ENCODE results near the gene SLC17A9.
A peak's percentile ranks its signal among the peaks of the same experiment; 100 is the strongest.

Gene SLC17A9

DNA sequence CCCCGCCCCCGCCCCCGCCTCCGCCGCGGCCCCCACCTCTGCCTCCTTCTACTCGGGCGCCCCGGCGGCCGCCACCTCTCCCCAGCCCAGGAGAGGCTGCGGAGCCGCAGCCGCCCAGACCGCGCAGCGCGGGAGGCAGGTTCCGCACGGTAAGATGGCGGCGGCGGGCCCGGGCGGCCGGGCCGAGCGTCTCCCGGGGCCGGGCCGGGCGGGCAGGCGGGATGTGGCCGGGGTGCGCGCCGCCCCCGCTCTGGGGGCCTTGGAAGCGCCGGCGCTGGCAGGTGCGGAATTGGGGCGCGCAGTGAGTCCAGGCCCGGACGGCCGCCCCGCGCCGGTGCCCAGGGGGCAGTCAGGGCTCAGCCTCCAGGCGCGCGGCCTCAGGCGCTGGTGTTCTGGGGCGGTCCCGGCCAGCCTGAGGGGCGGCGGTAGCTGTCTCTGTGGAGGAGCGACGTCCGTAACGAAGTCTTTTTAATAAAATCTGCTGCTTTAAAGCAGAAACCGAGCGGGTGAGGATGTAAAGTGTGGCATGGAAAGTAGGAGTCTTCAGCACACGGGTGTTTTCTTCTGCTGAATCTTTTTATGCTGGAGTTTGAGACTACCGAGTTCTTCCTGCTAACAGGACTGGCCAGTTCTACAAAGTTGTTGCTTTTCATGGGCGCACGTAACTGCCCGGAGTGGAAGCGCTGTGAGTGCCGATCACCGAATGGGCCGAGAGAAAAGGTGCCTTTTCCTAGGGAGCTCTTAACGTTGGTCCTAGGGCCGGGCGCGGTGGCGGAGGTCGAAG, 14.2 kb upstream of the SLC17A9 start, which contains the start of gene GID8:
TSS of gene GID8 (plus strand) at position 43 of the 784 bp plus-strand sequence. CDS start 3,356 bp downstream, outside the sequence.
- peak in 1 of 2 donors; percentile 15 for DNase-seq (ENCODE audit: low read depth in 2 of 2)

DNA sequence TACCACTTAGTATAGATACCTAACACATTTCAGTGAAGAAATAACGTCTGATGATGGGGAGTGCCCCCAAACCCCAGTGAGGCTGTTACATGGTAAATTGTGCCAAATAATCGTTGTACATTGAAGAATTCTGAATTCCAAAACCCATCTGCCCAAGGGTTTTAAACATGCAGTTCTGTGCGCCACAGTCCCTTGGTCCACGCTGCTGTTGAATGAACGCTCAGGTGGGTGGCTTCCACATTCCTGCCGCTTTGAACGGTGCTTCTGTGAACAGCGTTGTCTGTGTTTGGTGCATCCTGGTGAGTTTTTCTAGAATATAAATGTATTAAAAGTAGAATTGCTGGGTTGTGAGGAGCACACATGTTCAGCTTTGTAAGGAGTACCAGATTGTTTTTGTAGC, 11.6 kb upstream of the SLC17A9 start:
- no peak for DNase-seq (ENCODE audit: low read depth in 2 of 2)

DNA sequence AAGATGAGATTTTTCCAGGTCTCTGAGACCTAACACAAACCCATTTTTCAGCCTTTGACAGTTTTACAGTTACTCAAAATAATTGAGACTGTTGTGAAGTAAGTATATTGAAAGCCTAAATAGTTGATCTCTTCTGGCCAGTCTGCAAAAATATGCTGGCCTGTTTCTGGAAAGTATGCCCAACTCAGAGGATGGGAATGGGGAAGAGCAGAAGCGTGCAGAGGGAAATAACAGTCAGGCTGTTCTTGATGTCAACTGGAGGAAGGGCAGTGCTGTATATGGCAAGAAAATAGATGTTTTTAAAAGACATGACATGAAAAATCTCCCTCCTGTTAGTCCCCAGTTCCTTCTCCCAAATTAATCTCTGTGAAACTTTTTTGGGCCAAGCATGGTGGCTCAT, 10.7 kb upstream of the SLC17A9 start:
- DNase-seq (ENCODE audit: low read depth in 2 of 2), result no peak

DNA sequence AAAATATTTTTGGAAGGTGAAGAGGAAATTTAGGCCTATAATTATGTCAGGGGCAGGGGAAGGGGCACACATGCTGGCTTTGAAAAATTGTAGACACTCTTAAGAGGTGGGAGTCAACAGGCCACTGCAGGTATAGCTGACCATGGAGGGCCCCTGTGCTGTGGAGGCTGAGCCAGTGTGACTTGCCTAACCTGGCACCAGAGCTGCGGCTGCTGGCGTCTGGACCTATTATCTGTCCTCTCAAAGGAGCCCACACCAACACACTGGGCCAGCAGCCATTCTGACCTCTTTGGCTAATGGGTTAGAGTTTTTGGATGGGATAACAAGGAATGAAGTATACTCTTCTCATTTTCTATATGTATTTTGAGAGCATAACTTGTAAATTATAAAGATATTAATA, 10.1 kb upstream of the SLC17A9 start:
- no peak for DNase-seq (ENCODE audit: low read depth in 2 of 2)

DNA sequence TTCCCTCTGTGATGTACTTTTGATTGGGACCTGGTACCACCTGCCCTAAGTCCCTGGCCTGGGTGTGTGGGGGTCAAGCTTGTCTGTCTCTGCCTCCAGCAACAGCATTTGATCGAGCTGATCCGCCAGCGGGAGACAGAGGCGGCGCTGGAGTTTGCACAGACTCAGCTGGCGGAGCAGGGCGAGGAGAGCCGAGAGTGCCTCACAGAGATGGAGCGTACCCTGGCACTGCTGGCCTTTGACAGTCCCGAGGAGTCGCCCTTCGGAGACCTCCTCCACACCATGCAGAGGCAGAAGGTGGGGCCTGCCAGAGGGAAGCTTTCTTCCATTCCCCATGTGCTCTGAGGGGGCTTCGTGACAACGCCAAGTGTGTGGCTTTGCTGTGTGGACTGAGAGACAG, 9.1 kb upstream of the SLC17A9 start:
- DNase-seq (ENCODE audit: low read depth in 2 of 2), result no peak

DNA sequence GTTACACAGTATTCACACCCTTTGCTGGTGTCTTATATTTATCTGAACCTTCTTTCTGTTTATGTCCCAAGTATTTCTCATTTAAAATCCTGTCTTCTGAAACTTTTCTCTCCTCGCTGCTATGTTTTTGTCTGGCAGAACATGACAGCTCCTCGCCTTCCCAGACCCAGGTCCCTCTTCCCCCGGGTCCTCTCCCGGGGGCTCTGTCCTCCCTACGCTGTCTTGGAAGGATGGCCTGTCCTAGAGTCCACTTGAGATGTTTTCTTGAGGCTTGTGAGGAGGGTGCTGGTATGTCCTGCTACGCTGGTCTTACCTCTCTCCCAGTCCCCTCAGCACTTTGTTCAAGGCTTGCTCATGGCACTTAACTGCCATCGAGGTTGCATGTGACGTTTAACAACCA, 8.3 kb upstream of the SLC17A9 start:
- DNase-seq (ENCODE audit: low read depth in 2 of 2), result no peak

DNA sequence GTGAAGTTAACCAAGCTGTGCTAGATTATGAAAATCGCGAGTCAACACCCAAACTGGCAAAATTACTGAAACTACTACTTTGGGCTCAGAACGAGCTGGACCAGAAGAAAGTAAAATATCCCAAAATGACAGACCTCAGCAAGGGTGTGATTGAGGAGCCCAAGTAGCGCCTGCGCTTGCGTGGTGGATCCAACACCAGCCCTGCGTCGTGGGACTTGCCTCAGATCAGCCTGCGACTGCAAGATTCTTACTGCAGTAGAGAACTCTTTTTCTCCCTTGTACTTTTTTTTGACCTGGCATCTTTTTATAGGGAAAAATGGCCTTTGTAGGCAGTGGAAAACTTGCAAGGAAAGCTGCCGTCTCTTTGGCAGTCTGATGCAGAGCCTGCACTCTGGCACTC, 7.8 kb upstream of the SLC17A9 start:
- no peak for DNase-seq (ENCODE audit: low read depth in 2 of 2)

DNA sequence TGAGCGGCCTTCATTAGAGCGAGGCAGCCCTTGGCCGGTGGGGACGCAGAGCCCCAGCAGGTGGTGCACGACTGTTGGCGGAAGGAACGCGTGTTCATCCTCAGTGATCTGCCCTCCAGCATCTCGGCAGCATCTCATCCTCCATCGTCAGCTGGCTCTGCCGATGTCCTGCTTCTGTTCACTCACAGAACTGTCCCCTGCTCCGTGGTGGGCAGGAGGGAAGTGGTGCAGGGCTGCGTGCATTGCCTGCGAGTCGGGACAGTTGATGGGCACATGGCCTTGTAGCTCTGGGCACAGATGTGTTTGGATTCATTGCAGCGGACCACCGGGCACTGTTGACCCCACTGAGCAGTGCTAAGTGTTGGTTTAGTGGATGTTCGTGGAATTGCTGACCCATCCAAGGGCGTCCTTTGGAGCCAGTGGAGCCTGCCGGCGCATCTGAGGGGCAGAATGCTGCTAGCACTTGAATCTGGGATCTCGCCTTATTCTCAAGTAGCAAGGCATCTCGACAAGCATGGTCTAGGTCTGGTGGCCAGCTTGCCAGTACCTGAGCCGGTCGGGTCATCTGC, 6.7 kb upstream of the SLC17A9 start:
- no peak for DNase-seq (ENCODE audit: low read depth in 2 of 2)

DNA sequence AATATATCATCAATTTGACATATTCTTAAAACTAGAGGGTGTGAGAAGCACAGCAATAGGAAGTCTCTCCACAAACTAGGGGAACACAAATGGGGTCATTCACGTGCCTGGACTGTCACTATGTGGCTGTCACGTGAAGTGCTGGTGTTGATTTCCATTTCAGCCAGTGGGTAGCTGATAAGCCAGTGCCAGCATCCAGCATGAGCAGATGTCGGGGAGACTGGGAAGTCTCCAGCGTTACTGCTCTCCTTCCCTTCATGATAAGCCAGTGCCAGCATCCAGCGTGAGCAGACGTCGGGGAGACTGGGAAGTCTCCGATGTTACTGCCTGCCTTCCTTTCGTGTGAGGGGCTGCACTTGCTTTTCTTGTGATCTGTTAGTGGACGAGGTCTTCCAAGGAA, 5.6 kb upstream of the SLC17A9 start:
- no peak for DNase-seq (ENCODE audit: low read depth in 2 of 2)

DNA sequence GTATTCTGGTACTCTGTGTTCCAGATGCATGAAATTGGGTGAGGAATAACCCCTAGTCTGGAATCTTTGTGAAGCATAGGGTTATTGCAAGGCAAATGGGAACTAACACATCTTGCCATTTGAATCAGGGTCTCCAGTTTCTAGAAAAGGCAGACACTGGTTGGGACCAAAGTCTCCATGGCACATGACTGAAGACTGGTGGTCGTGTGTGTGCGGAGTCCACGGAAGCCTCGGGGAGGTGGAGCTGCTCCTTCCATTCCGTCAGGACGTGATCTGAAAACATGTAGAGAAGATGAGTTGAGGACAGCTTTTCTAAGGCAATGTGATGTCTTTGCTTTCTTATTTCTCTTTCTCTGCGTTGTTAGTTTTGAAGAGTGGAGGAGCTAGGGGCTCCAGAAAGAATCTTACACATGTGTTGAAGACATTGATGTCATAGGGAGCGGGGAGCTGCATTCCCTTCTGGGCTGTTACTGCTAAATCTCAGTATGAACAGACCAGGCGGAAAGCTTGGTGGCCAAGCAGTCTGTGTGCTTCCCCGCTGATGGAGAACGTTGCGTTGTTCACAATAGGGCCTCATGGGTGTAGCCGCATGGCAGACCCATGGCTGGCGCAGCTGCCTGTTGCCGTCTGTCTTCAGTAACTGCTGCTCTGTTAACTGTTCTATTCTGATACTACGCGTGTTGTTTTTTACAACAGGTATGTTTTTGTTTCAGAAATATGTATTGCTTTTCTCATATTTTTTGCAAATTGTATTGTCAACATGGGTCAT, 4.8 kb upstream of the SLC17A9 start:
- DNase-seq (ENCODE audit: low read depth in 2 of 2), result no peak

DNA sequence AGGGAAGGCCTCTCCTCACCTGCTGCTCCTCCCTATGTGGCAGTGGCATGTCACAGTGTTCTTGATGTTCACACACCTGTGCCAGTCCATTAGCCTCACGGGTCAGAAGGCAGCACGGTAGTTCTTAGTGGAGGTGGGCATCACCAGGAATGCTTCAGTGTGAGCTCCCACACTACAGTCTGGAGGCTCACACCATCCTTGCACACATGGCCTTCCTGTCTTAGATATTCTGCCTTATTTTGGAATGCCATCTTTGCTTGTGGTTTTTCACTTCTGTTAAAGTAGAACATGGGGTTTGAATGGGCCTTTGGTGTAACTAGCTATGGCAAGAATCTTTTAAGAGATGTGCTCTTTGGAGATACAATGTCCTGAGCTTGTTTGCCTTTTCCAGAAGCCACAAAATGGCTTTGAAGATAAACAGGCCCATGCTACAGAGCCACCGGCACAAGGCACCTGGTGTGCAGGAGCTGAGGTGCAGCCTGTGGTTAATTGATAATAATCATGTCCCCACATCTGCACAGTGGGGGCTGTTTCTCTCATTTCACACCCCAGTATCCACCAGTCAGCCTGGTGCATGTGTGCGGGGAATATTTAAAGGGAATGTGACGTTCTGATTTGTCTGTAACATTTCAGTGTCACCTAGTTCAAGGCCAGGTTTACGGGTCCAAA, 3.2 kb upstream of the SLC17A9 start:
- DNase-seq (ENCODE audit: low read depth in 2 of 2), result no peak

DNA sequence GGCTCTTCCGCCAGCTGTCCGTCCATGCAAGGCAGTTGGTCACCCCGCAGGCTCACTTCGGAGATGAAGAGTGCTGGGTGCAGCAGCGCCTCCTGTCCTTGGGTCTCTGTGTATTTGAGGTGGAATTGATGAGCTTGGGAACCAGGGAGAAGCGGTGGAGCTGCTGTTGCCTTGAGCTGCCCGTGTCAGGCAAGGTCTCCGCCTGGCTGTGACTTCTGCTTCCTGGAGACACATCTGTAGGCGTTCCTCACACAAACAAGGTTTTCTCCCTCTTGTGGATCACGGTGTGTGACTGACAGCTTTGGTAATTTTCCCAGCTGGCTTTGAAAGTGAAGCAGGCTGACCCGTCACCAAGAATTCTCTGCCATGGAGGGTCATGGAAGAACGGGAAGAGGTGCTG, 2.5 kb upstream of the SLC17A9 start:
- no peak for DNase-seq (ENCODE audit: low read depth in 2 of 2)

DNA sequence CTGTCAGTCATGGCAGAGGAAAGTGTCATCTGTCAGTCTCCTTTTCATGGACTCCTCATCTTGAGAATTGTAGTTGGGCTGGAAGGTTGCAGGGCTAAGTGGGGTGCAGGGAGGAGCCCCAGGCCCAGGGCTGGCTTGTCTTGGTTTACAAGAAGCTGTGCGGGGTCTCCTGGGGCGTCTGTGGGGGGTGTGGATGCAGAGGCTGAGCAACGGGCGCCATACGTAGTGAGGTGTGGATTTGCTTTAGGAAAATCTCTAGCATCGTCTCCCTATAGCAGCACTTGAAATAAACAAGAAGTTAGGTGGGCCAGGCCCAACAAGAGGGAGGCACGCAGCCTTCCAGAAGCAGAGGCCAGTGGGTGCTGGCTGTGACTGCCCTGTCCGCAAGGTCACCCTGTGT, 1.8 kb upstream of the SLC17A9 start:
- no peak for DNase-seq (ENCODE audit: low read depth in 2 of 2)

DNA sequence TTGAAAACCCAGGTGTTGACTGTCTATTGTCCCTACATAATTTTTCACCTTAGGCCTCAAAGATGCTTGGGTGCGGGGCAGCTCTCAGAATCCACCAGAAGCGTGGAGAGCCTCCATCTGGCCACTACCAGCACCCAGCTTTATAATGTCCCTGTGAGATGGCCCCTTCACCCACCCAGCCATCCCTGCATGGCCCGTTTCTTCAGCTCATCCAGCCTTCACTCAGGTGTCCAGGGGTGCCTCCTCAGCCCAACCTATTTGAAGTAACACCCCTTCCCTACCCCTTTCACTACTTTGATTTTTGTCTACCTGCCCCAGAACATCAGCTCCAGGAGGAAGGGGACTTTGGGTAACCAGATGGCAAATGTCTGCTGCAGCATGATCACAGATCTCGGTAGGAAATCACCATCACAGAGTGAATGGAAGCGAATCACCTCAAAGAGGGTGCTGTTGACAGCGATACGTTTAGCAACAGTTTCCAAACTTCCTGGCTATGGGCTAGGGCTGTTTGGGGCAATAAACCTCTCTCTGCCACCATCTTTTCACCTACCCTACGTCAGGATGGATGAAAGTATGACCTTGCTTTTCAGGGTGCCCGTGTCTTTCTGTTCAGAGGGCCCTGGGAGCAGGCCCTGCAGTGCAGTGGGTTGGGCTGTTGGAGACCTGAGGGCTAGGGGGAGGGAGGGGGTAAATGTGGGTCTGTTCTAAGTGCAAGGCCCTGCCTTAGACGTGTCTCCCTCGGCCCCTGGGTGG, 1.2 kb upstream of the SLC17A9 start:
- DNase-seq (ENCODE audit: low read depth in 2 of 2), result no peak

DNA sequence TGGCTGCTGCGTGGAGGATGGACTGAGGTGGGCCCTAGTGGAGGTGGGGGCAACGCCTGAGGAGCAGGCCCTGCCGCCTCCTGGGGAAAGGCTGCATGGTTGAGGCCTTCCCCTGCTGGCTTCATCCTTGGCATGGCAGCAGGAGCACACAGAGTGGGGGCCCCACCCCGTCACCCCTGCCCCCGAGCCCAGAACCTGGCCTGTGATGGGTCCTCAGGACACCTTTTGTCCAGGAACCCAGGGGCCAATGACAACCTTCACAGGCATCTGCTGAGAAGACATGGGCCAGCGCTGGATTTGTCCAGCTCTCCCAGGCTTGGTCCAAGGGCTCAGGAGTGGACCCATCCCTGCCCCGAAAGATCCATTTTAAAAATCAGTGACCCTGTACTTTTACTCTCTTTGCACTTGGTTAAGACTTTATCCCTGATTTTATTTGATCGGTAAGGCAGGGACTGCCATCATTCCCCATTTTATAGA, 575 bp upstream of the SLC17A9 start:
- no peak for DNase-seq (ENCODE audit: low read depth in 2 of 2)

DNA sequence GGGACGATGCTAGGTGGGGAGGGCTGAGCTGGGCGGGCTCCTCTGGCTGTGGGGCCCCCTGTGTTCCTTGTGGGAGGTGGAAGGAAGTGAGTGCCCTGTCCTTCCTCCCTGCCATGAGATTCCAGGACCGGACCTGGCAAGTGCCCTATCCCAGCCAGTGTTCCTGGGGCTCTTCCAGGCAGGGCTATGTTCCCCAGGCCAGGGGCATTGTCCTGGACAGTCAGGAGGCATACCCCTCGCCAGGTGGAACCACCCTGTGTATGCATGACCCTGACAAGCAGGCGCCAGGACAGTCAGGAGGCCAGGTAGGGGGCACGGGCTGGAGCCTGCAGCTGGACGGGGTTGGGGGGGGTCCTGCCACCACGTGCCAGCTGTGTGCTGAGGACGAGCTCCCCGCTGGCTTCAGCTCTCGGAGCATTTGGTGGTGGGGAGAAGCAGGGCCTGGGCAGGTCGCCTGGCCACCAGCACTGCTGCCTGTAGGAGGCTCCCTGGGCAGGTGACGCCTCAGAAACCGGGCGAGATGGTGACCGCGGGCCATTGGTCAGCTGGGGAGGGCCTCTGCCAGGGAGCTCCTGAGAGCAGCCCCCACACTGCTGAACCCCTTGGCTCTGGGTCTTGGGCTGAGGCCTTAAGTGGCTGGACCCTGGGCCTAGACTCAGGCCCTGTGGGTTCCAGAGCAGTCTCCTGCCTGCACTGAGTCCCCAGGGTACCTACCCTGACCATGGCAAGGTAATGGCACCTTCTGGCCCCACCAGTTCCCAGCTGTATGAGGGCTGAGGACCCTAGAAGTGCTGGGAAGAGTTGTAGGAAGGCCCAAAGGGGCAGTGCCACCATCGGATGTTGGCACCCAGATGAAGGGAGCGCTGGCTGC, 694 bp downstream of the SLC17A9 start:
- no peak for DNase-seq (ENCODE audit: low read depth in 2 of 2)

DNA sequence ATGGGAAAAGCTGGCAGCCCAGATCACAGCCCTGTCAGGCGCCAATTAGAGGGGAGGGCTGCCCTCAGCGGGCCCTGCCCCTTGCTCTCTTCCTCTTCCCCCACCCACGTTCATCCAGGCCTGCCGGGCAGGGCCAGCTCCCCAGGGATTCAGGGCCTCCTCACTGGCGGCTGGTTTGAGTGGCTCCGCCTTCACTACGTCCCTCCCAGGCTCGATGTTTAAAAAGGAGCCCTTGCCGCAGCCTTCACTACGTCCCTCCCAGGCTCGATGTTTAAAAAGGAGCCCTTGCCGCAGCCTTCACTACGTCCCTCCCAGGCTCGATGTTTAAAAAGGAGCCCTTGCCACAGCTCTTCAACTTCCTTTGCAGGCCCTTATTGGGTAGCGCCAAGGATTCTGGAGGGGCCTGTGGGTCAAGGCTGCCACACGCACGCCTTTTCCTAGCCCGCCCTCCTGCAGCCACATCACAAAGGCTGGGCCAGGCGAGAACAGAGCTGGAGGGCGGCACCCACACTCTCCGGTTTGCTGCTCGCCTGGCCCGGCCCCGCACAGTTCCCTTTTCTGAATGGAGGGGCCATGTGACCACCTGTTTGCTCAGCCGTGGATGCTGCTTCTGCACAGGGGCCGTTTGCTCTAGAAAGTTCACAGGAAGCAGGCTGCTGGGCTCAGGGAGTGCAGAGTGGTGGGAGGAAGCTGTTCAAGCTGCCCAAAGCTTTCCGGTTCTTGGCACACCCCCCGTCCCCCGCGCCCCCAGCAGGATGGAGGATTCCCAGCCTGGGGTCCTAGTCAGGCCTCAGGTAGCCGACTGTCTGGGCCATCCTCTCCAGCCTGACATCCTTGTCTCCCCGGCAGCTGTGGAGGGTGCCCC, 1.6 kb downstream of the SLC17A9 start:
- DNase-seq (ENCODE audit: low read depth in 2 of 2), result peak; percentile 34 to 41

DNA sequence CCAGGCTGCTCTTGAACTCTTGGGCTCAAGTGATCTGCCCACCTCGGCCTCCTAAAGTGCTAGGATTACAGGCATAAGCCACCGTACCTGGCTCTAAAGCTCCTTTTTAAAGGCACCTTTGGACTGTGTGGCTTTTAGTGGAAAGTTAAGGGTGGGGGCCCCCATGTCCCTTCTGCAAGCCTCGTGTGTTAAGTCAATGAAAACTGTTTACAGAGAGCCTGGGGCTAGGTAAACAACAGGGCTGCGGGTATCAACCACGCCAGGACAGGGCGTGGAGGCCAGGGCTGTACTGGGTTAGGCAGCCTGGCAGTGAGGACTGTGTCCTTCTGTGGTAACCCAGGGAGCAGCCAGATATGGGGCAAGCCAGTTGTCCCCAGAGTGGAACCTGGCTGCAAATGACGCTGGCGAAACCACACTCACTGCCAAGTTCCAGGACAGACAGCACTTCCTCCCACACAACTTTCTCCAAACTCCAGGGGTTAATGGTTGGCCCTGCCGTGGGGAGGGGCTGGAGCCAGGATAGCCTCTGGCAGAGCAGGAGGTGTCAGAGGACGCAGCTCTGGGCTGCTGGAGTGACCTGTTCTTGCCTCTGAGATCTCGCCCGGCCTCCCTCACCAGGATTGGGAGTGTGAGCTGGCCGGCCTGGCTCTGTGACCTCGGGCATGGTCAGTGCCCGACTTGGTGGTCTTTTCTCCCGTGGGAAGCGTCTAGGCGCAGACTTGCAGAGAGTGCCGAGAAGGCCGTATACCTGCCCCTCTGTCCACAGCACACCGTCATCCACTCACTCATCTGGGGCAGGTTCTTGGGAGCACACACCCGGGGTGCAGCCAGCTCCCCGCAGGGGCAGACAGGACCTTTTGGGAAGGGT, 3.2 kb downstream of the SLC17A9 start:
- DNase-seq (ENCODE audit: low read depth in 2 of 2), result no peak
